ENCODE measurements around the gene STBD1.

Gene STBD1

GRCh38 chr4:76267811-76268210 is 38.7 kb upstream of the STBD1 start:
- H3K4me3 ChIP-seq (ENCODE audit: low read depth, low read length), result no peak overlapping the region
- TF ChIP-seq, protein P1, sequence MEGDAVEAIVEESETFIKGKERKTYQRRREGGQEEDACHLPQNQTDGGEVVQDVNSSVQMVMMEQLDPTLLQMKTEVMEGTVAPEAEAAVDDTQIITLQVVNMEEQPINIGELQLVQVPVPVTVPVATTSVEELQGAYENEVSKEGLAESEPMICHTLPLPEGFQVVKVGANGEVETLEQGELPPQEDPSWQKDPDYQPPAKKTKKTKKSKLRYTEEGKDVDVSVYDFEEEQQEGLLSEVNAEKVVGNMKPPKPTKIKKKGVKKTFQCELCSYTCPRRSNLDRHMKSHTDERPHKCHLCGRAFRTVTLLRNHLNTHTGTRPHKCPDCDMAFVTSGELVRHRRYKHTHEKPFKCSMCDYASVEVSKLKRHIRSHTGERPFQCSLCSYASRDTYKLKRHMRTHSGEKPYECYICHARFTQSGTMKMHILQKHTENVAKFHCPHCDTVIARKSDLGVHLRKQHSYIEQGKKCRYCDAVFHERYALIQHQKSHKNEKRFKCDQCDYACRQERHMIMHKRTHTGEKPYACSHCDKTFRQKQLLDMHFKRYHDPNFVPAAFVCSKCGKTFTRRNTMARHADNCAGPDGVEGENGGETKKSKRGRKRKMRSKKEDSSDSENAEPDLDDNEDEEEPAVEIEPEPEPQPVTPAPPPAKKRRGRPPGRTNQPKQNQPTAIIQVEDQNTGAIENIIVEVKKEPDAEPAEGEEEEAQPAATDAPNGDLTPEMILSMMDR (IDR thresholded peaks at IDR 0.05; ENCODE audit: control insufficient read depth, extremely low read depth, insufficient read depth), result no peak
- no peak for DNase-seq (ENCODE audit: low read depth)

- DNase-seq (ENCODE audit: low read depth), result no peak
- TF ChIP-seq, protein P1 (IDR thresholded peaks at IDR 0.05; ENCODE audit: control insufficient read depth, extremely low read depth, insufficient read depth), result no peak
- no peak overlapping the region for H3K4me3 ChIP-seq (ENCODE audit: low read depth, low read length)
Observed at GRCh38 chr4:76270244-76271175, 36.0 kb upstream of the STBD1 start.

- no peak for DNase-seq (ENCODE audit: low read depth)
- TF ChIP-seq, protein P1 (IDR thresholded peaks at IDR 0.05; ENCODE audit: control insufficient read depth, extremely low read depth, insufficient read depth), result no peak
- H3K4me3 ChIP-seq (ENCODE audit: low read depth, low read length), result no peak overlapping the region
Observed at GRCh38 chr4:76271248-76271647, 35.3 kb upstream of the STBD1 start.

GRCh38 chr4:76272073-76272472 is 34.5 kb upstream of the STBD1 start:
- DNase-seq (ENCODE audit: low read depth), result no peak
- no peak overlapping the region for H3K4me3 ChIP-seq (ENCODE audit: low read depth, low read length)
- TF ChIP-seq, protein P1 (IDR thresholded peaks at IDR 0.05; ENCODE audit: control insufficient read depth, extremely low read depth, insufficient read depth), result no peak

DNA sequence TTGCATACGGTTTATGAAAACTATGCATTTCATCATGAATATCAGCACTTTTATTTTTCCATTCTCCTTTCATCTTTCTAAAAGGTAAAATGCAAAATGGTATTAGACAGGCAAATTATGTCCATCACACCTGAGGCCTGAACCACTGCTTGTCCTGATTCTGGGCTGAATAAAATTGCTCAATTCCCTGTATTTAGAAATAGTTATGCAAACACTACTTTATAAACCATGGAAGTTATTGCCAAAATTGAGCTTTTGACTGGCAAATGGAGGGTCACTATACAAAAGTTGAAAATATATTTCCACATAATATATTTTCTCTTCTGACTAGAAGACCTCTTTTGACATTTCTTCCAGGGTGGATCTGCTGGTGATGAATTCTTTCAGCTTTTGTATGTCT is 34.0 kb upstream of the STBD1 start:
- no peak for DNase-seq (ENCODE audit: low read depth)
- TF ChIP-seq, protein P1 (IDR thresholded peaks at IDR 0.05; ENCODE audit: control insufficient read depth, extremely low read depth, insufficient read depth), result no peak
- no peak overlapping the region for H3K4me3 ChIP-seq (ENCODE audit: low read depth, low read length)

DNA sequence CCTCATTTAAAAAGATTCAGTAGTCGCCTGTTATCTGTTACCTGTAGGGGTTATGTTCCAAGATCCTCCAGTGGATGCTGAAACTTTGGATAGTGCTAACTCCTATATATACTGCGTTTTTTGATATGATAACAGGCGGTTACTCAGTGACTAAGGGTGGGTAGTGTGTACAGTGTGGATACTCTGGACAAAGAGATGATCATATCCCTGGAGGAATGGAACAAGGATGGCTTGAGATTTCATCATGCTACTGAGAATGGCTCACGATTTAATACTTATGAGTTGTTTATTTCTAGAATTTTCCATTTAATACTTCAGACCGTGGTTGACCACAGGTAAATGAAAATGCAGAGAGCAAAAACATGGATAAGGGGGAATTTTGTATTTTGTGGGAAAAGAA is 33.5 kb upstream of the STBD1 start:
- TF ChIP-seq, protein P1 (IDR thresholded peaks at IDR 0.05; ENCODE audit: control insufficient read depth, extremely low read depth, insufficient read depth), result no peak
- no peak for DNase-seq (ENCODE audit: low read depth)
- no peak overlapping the region for H3K4me3 ChIP-seq (ENCODE audit: low read depth, low read length)

All from LNCaP clone FGC (cell line).